Tongue (tissue), 2 donors: ENCODE results near the gene ETFB. TPM values are rescaled to one million over a fixed set of nuclear protein-coding genes. Genes with fewer than 3 reads are reported as not detected.

Source experiments
- DNase-seq: peaks from one replicate; pipeline ENCODE4 v3.0.0-alpha.2; 2015
- total RNA-seq: library from RNA; depleted of rRNA; stranded (reverse); fragments of >200 nt; gene quantifications from one replicate; pipeline ENCODE4 v1.2.3, GENCODE V29; 2014

ETFB gene
- total RNA-seq, 1 donor from 2014 or later, result 71.3 TPM

DNA sequence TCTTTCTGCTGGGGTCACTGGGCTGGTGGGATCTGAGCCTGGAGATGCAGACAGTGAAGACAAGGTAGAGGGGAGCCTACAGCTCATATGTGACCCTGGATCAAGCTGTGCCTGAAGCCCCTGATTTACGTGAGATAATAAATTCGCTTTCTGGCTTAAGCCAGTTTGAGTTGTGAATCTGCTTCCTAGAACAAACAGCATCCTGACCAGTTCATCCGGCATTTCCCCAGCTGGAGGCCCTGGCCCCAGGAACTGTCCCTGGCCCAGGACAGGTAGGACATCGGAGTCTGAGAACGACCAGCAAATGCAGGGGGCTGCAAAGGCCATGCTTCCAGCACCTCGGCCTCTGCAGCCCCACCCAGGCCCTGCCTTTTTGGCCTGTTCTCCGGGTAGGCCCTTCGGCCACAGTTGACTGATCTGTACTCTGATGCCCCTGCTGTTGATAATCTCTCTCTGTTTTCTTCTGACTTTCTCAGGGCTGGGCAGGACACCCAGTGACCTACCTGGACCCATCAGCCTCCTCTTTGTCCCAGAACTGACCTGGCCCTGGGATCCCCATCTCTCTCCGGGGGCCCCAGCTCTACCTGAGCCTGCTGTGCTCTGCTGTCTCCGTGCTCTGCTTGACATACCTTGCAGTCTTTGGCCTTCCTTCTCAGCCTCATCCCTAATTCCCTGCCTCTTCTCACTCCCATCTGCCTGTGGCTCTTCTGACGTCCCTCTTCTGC lies 14.8 kb downstream of the ETFB start:
- no peak for DNase-seq

DNA sequence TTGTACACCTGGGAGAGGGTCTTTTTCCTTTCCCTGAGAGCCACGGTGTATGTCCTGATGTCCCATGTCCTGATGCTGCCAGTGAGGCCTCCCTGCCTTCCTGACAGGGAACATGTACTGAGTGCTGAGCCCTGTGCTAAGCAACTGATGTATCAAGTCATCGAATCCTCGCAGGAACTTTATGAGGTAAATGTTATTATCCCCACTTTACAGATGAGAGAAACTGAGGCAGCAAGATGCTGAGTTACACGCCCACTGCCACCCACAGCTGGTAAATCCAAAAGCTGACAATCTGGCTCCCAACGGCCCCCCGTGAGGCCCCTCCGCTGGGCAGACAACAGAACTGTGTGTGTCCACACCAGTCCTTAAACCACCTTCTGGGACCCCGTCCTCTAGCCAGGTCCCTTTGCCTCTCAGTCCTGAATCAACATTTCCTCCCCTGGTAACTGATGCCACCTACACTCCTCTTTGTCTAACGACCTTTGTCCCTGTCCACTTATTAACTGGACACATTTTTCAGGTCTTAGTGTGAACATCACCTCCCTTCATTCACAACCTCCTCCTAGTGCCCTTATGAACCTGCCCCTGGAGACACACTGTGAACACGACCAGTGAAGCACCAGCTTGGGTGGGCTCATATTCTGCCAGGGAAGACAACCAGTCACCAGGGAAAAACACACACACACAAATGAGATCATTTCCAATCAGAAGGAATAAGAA lies 18.8 kb downstream of the ETFB start:
- DNase-seq, result no peak

DNA sequence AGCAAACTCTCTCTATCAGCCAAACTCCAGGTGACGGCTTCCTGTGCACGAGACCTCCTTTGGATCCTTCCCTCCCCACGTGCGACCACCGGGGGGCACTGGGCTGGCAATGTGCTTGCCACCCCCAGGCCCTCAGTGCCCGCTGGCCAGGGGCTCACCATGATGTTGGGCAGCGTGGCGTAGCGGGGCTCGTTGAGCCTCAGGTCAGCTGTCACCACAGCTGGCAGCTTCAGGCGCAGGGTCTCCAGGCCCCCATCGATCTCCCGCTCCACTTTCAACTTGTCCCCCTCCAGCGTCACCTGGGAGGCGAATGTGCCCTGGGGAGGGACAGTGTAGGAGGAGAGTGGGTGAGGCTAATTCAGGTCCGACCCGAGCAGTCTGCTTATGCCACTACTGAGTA lies 19.4 kb downstream of the ETFB start:
- DNase-seq, result no peak

DNA sequence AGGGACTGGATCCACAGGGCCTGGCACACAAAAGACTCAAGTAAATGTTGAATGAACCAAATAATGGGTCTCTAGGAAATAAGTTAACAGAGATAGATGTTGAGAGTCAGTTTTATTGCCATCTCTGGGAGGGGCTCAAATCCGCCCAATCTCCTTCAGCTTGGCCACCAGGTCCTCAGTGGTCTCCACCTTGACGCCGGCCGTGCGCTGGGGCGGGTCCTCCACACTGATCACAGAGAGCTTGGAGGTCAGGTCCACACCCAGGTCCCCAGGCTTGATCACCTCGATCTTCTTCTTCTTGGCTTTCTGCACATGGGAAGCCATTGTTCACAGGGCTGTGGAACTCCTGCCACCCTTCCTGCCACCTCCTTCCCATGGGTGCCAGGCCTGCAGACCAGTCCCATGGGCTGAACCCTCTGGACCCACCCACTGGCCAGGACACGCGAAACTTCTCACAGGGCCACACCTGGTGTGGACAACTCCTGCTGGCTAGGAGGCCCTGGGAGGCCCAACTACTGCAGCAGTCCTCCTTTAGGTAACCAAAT lies 21.0 kb downstream of the ETFB start:
- DNase-seq, result no peak

DNA sequence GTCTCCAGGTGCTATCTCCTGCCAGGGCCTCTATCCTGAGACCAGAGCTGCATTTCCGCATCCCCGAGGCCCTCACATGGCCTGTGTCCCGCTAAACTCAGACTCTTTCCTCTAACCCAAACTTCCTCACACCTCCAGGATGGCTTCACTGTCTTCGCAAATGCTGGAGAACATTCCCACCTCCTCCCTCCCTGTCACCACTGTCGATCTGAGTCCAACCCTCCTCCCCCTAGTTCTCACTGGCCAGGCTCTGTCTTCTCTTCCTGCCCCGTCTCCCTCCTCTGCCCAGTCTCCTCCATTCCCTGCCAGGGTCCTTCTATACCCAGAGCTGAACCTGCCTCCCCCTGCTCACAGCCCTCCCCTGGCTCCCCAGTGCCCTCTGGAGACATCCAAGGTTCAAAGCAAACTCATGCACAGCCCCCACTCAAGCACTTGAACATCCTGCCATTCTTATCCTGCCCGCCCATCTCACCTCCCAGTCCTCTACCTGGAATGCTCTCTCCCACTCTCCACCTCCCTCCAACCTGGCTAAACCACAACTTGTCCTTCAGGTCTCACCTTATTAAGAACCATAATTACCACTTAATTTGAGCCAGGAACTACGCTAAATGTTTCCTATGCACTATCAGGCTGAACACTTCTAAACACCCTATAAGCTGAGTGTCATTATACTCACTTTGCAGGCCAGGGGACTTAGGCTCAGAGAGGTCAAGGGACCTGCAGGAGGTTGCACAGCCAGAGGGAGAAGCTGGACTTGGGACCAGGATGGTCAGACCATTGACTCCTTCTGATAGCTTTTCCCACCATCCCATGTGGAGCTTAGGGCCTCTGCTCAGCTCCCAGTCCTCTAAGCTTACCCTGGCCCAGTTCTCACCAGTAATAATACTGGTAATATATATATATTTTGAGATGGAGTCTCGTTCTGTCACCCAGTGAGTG lies 23.3 kb downstream of the ETFB start:
- no peak for DNase-seq

DNA sequence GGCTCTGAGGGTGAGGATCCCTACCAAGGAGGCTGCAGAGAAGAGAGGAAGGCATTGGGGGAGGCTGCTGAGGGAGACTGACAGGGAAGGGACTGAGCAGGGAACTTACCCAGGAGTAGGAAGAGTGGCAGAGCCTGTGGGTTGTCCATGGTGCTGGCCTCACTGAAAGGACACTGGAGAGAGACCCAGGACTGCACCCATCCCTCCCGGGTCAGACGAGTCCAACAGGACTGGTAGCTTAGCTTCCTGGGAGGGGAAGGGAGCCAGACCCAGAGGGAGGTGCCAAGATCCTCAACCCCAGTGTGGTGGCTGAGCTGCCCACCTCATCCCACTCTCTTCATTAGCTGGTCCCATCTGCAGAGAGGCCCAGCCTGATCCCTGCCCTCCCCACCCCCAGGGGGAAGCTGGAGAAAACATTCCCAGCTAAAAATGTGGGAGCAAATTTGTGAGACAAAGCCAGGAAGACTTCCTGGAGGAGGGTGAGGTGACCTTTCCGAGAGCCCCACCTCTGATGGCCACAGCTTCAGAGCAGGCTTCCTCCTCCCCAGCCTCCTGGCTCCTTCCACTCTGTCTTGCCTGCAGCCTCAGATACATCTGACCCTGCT lies 24.1 kb downstream of the ETFB start, which contains the start of gene VSIG10L:
VSIG10L (minus strand) TSS at position 164 of the 605 bp plus-strand sequence; CDS start at position 149, 15 bp downstream.
- DNase-seq, result no peak

DNA sequence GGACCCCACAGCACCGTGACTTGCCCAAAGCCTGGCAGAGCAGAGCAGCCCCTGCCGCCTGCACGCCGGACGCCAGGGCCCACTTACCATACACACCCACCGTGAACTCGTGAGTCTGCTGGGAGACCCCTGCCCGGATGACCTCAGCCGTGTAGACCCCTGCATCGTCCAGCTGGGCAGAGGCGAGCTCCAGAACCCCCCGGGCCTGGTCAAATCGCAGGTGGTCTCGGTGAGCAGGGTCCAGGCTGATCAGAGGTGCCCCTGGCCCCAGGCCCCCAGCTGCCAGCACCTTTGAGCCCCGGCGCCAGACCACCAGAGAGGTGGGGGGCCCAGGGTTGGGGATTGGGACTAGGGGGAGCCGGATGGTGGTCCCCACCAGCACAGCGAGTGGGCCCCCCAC lies 25.1 kb downstream of the ETFB start:
- no peak for DNase-seq

DNA sequence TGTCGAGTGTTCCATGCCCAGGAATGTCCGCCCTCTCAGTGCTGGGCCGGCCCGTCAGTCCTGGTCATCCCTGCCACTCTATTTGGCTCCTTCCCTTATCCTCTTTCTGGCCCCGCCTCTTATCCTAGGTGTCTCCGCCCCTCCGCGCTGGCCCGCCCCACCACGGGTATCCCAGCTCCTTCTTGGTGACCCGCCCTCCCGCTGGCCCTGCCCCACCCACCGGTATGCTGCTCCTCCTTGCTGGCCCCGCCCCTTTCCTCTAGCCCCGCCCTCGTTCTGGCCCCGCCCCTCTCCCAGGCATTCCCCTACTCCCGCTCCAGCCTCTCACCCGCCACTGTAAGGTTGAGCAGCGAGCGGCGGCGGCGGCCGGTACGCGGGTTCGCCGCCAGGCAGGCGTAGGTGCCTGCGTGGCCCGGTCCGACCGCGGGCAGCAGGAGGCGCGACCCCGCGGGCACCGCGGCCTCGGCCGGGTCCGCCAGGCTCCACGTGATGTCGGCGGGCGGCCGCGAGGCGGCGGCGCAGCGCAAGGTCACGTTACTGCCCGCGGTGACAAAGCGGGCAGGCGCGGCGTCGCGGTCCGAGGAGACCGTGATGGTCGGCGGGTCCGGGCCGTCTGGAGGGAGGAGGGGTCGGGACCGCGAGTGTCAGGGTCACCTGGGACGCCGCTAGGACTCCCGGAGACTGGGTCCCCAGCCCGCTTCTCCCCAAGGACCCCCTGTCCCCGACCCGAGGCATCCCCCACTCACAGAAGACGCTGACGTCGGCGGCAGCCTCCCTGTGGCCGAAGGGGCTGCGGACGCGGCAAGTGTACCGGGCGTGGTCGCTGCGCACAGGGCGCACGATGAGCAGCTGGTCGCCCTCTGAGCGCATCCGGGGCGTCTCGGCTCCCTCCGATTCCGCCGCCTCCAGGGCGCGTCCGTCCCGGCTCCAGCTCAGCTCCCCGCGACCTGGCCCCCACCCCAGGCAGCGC lies 26.2 kb downstream of the ETFB start:
- peak; percentile 95 for DNase-seq

DNA sequence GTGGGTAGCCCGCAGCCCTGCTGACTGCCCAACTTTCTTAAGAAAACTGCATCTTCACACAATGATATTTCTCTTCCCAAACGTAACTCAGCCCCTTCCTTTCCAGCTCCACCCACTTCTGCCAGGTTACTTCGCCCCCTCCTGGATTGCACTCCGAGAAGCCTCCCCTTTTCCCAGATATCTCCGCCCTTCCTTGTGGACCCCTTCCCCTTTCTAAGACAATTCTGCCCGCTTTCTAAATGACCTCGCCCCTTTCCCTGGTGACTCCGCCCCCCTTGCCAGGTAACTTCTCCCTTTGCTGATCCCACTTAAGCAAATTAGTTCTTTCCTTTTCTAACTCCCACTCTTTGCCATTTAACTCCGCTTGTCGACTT lies 26.9 kb downstream of the ETFB start:
- DNase-seq, result no peak

DNA sequence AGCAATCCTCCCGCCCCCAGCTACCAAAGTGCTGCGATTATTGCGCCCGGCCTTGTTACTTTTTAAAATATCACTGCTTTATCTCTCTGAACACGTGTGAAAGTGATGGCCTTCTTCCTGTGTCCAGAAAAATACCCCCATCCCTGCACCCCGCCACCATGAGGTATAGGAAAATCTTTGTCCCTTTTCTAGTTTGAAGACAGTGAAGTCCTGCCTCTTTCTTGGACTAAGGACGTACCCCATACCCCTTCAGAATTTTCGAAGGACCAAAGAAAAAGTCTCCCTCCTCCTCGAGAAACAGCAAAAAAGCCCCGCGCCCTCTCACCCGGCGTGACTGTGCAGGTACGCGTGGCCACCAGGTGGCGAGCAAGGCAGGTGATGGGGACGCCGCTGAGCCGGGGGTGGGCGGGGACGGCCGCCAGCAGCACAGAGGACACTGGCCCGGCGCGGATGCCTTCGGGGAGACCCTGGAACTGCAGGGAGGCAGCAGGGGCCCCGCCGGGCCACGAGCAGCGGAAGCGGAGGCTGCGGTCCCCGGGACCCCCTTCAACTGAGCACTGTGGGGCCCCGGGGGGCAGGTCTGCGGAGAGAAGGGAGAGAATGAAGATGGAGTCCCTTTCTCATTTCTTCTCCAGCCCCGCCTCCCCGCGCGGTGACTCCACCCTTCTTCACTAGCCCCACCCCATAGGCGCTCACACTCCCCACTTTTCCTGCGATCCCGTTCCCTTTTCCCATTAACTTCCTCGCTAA lies 27.4 kb downstream of the ETFB start:
- peak; percentile 88 for DNase-seq

DNA sequence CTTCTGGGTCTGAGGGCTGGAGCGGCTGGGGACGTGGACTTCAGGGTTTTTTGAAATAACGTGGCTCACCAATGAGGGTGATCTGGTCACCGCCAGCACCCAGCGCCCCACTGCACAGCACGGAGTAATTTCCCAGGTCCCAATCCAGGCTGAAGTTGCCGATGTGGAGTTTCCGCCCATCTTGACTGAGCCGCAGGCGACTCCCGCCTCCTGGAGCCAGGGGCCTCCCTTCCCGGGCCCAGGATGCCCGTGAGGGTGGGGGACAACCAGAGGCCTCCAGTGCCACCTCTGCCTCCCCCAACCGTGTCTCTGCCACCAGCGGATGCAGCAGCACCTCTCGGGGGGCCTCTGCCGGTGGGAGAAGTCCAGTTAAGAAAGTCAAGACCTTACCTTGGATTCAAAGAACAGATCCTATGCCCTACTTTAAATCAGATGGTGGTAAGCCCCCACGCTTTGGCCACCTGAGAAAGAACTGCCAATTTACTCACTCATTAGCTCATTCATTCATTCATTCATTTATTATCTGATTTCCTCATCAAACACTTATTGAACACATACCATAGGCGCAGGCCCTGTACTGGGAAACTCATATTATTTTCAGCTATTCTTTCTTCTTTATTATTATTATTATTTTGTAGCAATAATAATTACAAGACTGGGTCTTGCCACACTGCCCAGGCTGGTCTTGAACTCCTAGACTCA lies 28.2 kb downstream of the ETFB start:
- no peak for DNase-seq

DNA sequence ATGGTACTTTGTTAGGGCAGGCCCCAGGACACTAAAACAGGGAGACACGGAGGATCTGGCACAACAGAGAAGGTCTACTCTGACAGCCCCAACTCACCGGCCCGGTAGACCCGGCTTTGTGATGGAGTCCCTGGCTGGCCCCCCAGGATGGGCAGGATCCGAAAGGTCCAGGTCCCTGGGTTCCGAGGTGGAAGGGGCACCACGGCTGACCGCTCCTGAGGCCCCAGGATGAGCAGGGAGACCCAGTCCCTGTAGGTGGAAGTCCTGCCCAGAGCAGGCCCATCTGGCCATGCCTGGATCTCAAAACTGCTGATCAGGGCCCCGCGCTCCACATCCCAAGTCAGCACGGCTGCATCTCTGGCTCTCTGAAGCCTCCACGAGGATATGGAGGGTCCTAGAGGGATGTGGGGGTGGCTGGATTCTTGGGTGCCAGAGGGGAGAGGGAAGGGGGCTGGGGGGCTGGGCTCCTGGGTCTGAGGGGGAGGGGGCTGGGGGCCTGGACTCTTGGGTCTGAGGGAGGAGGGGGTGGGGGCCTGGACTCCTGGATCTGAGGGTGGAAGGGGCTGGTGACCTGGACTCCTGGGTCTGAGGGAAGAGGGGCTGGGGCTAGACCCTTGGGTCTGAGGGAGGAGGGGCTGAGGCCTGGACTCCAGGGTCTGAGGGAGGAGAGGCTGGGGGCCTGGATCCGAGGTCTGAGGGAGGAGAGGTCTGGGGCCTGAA lies 28.9 kb downstream of the ETFB start:
- no peak for DNase-seq

DNA sequence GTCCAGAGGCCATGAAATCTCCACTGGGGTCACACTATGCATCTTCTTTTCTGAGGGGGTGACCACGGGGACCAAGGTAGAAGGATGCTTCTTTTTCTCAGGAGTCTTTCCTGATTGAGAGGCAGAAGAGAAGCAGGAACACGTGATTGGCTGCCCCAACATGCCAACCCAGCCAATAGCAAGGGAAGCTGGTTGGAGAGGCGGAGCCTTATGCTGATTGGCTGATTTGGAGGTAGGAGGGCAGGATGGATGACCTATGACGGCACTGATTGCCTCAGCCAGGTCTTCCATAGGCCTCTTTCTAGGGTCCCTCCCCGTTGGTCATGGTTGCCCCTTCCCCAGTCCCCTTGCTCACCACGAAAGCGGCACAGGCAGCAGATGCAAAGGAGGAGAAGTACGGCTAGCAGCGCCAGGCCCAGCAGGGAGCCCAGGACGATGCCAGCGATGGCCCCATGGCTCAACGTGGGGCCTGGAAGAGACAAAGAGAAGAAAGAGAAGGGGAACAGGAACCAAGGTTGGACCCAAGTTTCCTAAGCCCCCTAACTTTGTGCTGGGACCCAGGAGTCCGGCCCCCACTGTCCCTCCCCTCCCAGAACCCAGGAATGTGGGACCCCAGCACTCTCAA lies 32.2 kb downstream of the ETFB start:
- DNase-seq, result no peak

DNA sequence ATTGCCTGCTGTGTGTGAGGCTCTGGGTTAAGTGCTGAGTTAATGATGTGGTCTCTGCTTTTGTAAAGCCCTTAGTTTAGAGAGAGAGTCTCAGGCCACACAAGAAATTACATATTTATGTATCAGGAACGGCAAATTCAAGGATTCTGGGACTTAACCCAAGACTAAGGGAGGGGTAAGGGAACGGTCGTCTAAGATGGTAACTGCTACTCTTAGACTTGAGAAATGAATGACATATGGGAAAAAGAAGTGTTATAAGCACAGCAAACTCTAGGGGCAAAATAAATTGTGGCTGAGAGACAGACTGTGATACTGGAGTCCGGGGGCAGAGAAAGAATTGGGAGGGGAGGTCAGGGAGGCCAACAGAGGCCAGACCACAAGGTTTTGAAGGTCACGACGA lies 34.5 kb downstream of the ETFB start:
- no peak for DNase-seq

DNA sequence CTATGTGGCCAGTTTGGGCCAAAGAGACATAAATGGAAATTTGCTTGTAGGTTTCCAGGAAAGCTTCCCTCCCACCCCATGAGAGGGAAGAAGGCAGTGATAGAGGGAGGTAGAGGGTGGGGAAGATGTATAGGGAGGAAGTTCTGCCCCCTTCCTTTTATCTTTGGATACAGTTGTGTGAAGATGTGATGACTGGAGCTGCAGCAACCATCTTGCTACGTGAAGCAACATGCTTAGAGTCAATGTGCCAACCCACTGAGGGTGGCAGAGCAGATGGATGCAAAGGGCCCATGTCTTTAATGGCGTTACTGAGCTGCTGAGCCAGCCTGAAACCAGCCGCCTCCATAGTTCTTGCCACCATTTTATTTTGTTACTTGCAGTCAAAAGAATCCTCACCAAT lies 35.0 kb downstream of the ETFB start:
- no peak for DNase-seq

DNA sequence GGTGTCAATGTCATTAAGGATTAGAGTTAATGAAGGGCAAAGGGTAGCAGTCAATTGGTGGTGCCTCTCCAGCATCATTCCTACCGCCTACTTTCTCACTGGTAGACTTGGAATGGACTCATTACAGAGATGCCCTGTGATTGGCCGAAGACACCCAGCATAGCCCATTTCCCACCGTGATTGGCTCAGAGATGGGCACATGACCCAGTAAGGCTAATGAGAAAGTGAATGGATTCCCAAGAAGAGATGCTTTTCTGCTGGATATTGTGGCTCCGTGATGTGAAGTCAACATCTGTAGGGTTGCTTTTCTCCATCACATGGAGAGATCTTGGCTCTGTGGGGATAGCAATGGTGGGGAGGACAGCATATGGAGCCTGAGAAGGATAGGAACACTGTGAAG lies 35.8 kb downstream of the ETFB start:
- DNase-seq, result no peak

DNA sequence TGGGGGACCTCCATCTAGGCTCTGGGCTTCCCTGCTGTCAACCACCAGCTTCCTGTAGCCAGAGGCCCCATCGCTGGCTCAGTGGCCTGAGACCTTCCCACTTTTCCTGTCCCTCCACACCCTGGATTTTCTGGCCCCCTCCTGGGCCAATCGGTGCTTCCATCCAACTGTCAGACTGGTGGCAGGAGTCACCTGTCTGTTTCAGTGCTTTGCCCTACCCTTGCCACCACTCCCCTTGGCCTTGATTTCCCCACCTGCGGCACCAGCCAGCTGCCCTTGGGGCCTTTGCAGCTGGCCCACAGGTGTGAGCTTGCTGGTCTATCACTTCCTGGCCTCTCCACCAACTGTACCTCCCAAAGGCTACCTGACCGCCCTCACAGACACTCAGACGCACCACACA lies 36.8 kb downstream of the ETFB start:
- no peak for DNase-seq
